Liver (tissue), 9 donors: ENCODE results near the gene SNRNP27. TPM values are rescaled to one million over a fixed set of nuclear protein-coding genes. Genes with fewer than 3 reads are reported as not detected.

Experiments
- DNase-seq: peaks from one replicate; pipeline ENCODE4 v3.0.0-alpha.2; 2017; ENCODE audit warnings: low spot score
- H3K27ac ChIP-seq, 2 donors: one replicate each; pipeline ENCODE4 v1.7.0; 2013; ENCODE audit warnings: inconsistent platforms in 2 of 2, low read length in 2 of 2, control low read depth in 1 of 2, low read depth in 1 of 2, mild to moderate bottlenecking in 1 of 2
- H3K27me3 ChIP-seq, 4 donors: one replicate each; pipeline versions ENCODE4 v1.6.1 to v1.7.0; 2013; ENCODE audit warnings: low read length in 3 of 4, inconsistent platforms in 1 of 4, mild to moderate bottlenecking in 1 of 4, moderate library complexity in 1 of 4; ENCODE audit not compliant: control insufficient read depth in 4 of 4, insufficient read depth in 4 of 4
- H3K36me3 ChIP-seq, 4 donors: one replicate each; pipeline versions ENCODE4 v1.6.1 to v1.7.0; 2013; ENCODE audit warnings: low read length in 3 of 4, mild to moderate bottlenecking in 3 of 4, low read depth in 1 of 4, moderate library complexity in 1 of 4; ENCODE audit not compliant: control insufficient read depth in 4 of 4, insufficient read depth in 3 of 4
- H3K4me1 ChIP-seq, 4 donors: one replicate each; pipeline versions ENCODE4 v1.6.1 to v1.7.0; 2013; ENCODE audit warnings: low read length in 3 of 4, mild to moderate bottlenecking in 3 of 4, moderate library complexity in 1 of 4; ENCODE audit not compliant: control insufficient read depth in 4 of 4, insufficient read depth in 4 of 4
- H3K4me3 ChIP-seq, 3 donors: one replicate each; pipeline versions ENCODE4 v1.6.1 to v1.7.0; 2013; ENCODE audit warnings: low read length in 3 of 3, control low read depth in 1 of 3, low read depth in 1 of 3, mild to moderate bottlenecking in 1 of 3
- H3K9ac ChIP-seq, 2 donors: one replicate each; pipeline ENCODE4 v1.7.0; 2013; ENCODE audit warnings: low read length in 2 of 2, mild to moderate bottlenecking in 2 of 2, moderate library complexity in 2 of 2, control low read depth in 1 of 2, low read depth in 1 of 2
- H3K9me3 ChIP-seq, 4 donors: one replicate each; pipeline versions ENCODE4 v1.6.1 to v1.7.0; 2013; ENCODE audit warnings: low read length in 3 of 4; ENCODE audit not compliant: control insufficient read depth in 4 of 4
- ATF3 ChIP-seq: IDR thresholded peaks from 2 replicates; pipeline ENCODE4 v1.6.1; 2016; ENCODE audit warnings: antibody characterized with exemption
- CTCF ChIP-seq: fragments of 150-350 bp; IDR thresholded peaks from 2 replicates; pipeline ENCODE4 v1.5.1; 2017; ENCODE audit warnings: improper control_type of control experiment, low read depth, low read length; ENCODE audit not compliant: missing input control
- EGR1 ChIP-seq, 2 donors: IDR thresholded peaks; 2 replicates each; pipeline ENCODE4 v1.6.1; 2016 to 2018; ENCODE audit warnings: antibody characterized with exemption in 2 of 2, low read depth in 2 of 2
- FOXA1 ChIP-seq: IDR thresholded peaks from 2 replicates; pipeline ENCODE4 v1.6.1; 2016; ENCODE audit warnings: antibody characterized with exemption
- FOXA2 ChIP-seq: IDR thresholded peaks from 2 replicates; pipeline ENCODE4 v1.6.1; 2016; ENCODE audit warnings: antibody characterized with exemption
- GABPA ChIP-seq, 2 donors: IDR thresholded peaks in 1 of 2; conservative IDR thresholded peaks in 1 of 2; 2 replicates each; pipeline ENCODE4 v1.6.1; 2016; ENCODE audit warnings: antibody characterized with exemption in 2 of 2, mild to moderate bottlenecking in 1 of 2, moderate library complexity in 1 of 2
- HNF4A ChIP-seq, 2 donors: conservative IDR thresholded peaks; 2 replicates each; pipeline ENCODE4 v1.6.1; 2016; ENCODE audit warnings: antibody characterized with exemption in 2 of 2, mild to moderate bottlenecking in 2 of 2
- HNF4G ChIP-seq: IDR thresholded peaks from 2 replicates; pipeline ENCODE4 v1.6.1; 2016; ENCODE audit warnings: antibody characterized with exemption
- JUND ChIP-seq, 2 donors: IDR thresholded peaks; 2 replicates each; pipeline ENCODE4 v1.6.1; 2016; ENCODE audit warnings: antibody characterized with exemption in 2 of 2
- NR2F2 ChIP-seq: IDR thresholded peaks from 2 replicates; pipeline ENCODE4 v1.6.1; 2016; ENCODE audit warnings: antibody characterized with exemption
- RAD21 ChIP-seq, 2 donors: IDR thresholded peaks; 2 replicates each; pipeline ENCODE4 v1.6.1; 2016; ENCODE audit warnings: antibody characterized with exemption in 2 of 2, mild to moderate bottlenecking in 2 of 2
- RXRA ChIP-seq, 2 donors: IDR thresholded peaks; 2 replicates each; pipeline ENCODE4 v1.6.1; 2017 to 2018; ENCODE audit warnings: antibody characterized with exemption in 2 of 2, mild to moderate bottlenecking in 1 of 2
- SP1 ChIP-seq: IDR thresholded peaks from 2 replicates; pipeline ENCODE4 v1.6.1; 2018; ENCODE audit warnings: antibody characterized with exemption, mild to moderate bottlenecking
- TAF1 ChIP-seq: conservative IDR thresholded peaks from 2 replicates; pipeline ENCODE4 v1.6.1; 2016; ENCODE audit warnings: antibody characterized with exemption, mild to moderate bottlenecking
- YY1 ChIP-seq: IDR thresholded peaks from 2 replicates; pipeline ENCODE4 v1.6.1; 2016; ENCODE audit warnings: antibody characterized with exemption, mild to moderate bottlenecking
- polyA plus RNA-seq, 2 donors: library from polyadenylated mRNA; stranded (reverse) in 1 of 2; unstranded in 1 of 2; fragments of 200-250 nt in 1 of 2; fragments of >200 nt in 1 of 2; fragmentation: Nextera tagmentation in 1 of 2; extraction: Ambion mirVana in 1 of 2; gene quantifications; one replicate each; pipeline versions ENCODE4 v1.2.1 to v1.2.3, GENCODE V29; 2013 to 2015
- total RNA-seq, 2 donors: library from RNA; depleted of rRNA; stranded (reverse); fragments of >200 nt; gene quantifications; one replicate each; pipeline ENCODE4 v1.2.3, GENCODE V29; 2014
- TF ChIP-seq, protein P1 (sequence below): IDR thresholded peaks from 2 replicates; pipeline ENCODE4 v1.6.1; 2016; ENCODE audit warnings: antibody characterized with exemption, mild to moderate bottlenecking
- TF ChIP-seq, protein P2 (sequence below): IDR thresholded peaks from 2 replicates; pipeline ENCODE4 v1.6.1; 2016; ENCODE audit warnings: antibody characterized with exemption
- TF ChIP-seq, protein P3 (sequence below): IDR thresholded peaks from 2 replicates; pipeline ENCODE4 v1.6.1; 2016; ENCODE audit warnings: antibody characterized with exemption
- donor health status: healthy.
- donor health status: healthy.
- donor health status: healthy.
- donor health status: healthy.
- donor health status: healthy.

Gene SNRNP27
- total and polyA plus RNA-seq, 4 donors = 16.8 to 28.7 (median 20.0) TPM

- TF ChIP-seq ATF3 = no peak
- TF ChIP-seq HNF4A (conservative IDR thresholded peaks at IDR 0.05) = no peak
- no peak for TF ChIP-seq JUND (IDR thresholded peaks at IDR 0.05)
- no peak for TF ChIP-seq TAF1
- no peak for TF ChIP-seq RXRA (IDR thresholded peaks at IDR 0.05)
- TF ChIP-seq YY1 = no peak
- no peak for TF ChIP-seq RAD21 (IDR thresholded peaks at IDR 0.05)
- TF ChIP-seq, protein P1, sequence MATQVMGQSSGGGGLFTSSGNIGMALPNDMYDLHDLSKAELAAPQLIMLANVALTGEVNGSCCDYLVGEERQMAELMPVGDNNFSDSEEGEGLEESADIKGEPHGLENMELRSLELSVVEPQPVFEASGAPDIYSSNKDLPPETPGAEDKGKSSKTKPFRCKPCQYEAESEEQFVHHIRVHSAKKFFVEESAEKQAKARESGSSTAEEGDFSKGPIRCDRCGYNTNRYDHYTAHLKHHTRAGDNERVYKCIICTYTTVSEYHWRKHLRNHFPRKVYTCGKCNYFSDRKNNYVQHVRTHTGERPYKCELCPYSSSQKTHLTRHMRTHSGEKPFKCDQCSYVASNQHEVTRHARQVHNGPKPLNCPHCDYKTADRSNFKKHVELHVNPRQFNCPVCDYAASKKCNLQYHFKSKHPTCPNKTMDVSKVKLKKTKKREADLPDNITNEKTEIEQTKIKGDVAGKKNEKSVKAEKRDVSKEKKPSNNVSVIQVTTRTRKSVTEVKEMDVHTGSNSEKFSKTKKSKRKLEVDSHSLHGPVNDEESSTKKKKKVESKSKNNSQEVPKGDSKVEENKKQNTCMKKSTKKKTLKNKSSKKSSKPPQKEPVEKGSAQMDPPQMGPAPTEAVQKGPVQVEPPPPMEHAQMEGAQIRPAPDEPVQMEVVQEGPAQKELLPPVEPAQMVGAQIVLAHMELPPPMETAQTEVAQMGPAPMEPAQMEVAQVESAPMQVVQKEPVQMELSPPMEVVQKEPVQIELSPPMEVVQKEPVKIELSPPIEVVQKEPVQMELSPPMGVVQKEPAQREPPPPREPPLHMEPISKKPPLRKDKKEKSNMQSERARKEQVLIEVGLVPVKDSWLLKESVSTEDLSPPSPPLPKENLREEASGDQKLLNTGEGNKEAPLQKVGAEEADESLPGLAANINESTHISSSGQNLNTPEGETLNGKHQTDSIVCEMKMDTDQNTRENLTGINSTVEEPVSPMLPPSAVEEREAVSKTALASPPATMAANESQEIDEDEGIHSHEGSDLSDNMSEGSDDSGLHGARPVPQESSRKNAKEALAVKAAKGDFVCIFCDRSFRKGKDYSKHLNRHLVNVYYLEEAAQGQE = no peak
- TF ChIP-seq EGR1 (IDR thresholded peaks at IDR 0.05; ENCODE audit: low read depth in 2 of 2) = no peak
- TF ChIP-seq FOXA2 = no peak
- no peak for TF ChIP-seq CTCF
- TF ChIP-seq GABPA (IDR thresholded peaks at IDR 0.05 in 1 of 2, conservative IDR thresholded peaks at IDR 0.05 in 1 of 2) = no peak
- TF ChIP-seq HNF4G = no peak
- no peak for TF ChIP-seq FOXA1
- TF ChIP-seq, protein P2, sequence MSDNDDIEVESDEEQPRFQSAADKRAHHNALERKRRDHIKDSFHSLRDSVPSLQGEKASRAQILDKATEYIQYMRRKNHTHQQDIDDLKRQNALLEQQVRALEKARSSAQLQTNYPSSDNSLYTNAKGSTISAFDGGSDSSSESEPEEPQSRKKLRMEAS = no peak
- TF ChIP-seq SP1 = no peak
- TF ChIP-seq, protein P3, sequence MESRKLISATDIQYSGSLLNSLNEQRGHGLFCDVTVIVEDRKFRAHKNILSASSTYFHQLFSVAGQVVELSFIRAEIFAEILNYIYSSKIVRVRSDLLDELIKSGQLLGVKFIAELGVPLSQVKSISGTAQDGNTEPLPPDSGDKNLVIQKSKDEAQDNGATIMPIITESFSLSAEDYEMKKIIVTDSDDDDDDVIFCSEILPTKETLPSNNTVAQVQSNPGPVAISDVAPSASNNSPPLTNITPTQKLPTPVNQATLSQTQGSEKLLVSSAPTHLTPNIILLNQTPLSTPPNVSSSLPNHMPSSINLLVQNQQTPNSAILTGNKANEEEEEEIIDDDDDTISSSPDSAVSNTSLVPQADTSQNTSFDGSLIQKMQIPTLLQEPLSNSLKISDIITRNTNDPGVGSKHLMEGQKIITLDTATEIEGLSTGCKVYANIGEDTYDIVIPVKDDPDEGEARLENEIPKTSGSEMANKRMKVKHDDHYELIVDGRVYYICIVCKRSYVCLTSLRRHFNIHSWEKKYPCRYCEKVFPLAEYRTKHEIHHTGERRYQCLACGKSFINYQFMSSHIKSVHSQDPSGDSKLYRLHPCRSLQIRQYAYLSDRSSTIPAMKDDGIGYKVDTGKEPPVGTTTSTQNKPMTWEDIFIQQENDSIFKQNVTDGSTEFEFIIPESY = no peak
- TF ChIP-seq NR2F2 = no peak
- H3K36me3 ChIP-seq = peaks cover 7 to 17% (median 8%) of the 10 kb centered on the region in 4 donors
- no peak overlapping the region for H3K9ac ChIP-seq
- no peak overlapping the region for H3K4me3 ChIP-seq
- no peaks in the 10 kb centered on the region for H3K9me3 ChIP-seq
- DNase-seq = no peak
- H3K27ac ChIP-seq = no peak overlapping the region
- H3K4me1 ChIP-seq = no peaks in the 10 kb centered on the region
- H3K27me3 ChIP-seq = no peaks in the 10 kb centered on the region
Measured at GRCh38 chr2:69843993-69844392, 49.8 kb upstream of the SNRNP27 start.
